ENCODE data around the gene POU4F2. TPM values are rescaled to one million over a fixed set of nuclear protein-coding genes. Genes with fewer than 3 reads are reported as not detected.
A peak's percentile ranks its signal among the peaks of the same experiment; 100 is the strongest.

Gene POU4F2, protein sequence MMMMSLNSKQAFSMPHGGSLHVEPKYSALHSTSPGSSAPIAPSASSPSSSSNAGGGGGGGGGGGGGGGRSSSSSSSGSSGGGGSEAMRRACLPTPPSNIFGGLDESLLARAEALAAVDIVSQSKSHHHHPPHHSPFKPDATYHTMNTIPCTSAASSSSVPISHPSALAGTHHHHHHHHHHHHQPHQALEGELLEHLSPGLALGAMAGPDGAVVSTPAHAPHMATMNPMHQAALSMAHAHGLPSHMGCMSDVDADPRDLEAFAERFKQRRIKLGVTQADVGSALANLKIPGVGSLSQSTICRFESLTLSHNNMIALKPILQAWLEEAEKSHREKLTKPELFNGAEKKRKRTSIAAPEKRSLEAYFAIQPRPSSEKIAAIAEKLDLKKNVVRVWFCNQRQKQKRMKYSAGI
- not detected for total RNA-seq
- not detected for polyA plus RNA-seq

DNA sequence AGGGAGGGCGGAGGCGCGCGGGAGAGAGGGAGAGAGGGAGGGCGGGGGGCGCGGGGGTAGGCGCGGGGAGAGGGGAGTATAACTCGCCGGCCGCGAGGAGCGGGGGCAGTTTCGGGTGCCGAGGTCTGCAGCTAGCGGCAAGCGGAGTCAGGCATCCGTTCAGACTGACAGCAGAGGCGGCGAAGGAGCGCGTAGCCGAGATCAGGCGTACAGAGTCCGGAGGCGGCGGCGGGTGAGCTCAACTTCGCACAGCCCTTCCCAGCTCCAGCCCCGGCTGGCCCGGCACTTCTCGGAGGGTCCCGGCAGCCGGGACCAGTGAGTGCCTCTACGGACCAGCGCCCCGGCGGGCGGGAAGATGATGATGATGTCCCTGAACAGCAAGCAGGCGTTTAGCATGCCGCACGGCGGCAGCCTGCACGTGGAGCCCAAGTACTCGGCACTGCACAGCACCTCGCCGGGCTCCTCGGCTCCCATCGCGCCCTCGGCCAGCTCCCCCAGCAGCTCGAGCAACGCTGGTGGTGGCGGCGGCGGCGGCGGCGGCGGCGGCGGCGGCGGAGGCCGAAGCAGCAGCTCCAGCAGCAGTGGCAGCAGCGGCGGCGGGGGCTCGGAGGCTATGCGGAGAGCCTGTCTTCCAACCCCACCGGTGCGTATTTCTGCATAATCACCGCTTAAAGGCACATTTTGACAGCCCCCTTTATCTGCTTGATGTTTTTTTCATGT lies at the start of gene POU4F2:
Gene POU4F2 (plus strand): TSS at position 108 of the 720 bp plus-strand sequence. CDS start 248 bp downstream, at position 356.
- peak within 1 kb of the TSS; percentile 15 for H3K4me3 ChIP-seq (ENCODE audit: low read depth, low read length)
- H3K4me1 ChIP-seq (ENCODE audit: insufficient read depth) = peaks cover 4% of the 10 kb centered on the region
- no peaks in the 10 kb centered on the region for H3K36me3 ChIP-seq (ENCODE audit: insufficient read depth)
- DNase-seq (ENCODE audit: extremely low spot score) = no peak
- H3K27ac ChIP-seq (ENCODE audit: low read depth) = no peak within 1 kb of the TSS
- under 1% methylated on average over 74 of the region's 74 CpGs for WGBS

DNA sequence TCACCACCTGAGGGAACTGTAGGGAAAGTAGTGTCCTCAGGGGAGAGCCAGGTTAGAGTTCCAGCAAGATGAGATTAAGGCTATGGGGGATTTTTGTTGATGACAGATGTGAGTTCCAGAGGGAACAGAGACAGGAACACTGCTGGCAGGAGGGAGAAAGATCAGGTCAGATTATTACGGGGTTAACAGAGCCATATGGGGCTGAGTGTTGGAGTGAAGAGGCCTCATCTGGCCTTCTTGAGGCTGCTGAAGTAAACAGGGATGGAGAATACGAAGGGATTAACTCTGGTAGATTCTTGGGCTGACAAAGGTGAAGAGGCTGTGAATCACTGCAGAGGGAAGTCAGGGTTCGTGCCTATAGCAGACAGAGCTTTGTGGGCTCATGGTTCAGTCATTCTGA lies 47.9 kb upstream of the POU4F2 start:
- Histone ChIP-seq H3K36me3 (ENCODE audit: insufficient read depth) (no peaks in the 10 kb centered on the region), H3K4me3 (ENCODE audit: low read depth, low read length) (no peak overlapping the region), H3K4me1 (ENCODE audit: insufficient read depth) (no peaks in the 10 kb centered on the region), H3K27ac (ENCODE audit: low read depth) (no peak overlapping the region)
- WGBS = 60% methylated on average over 3 of the region's 3 CpGs
- DNase-seq (ENCODE audit: extremely low spot score) = no peak

DNA sequence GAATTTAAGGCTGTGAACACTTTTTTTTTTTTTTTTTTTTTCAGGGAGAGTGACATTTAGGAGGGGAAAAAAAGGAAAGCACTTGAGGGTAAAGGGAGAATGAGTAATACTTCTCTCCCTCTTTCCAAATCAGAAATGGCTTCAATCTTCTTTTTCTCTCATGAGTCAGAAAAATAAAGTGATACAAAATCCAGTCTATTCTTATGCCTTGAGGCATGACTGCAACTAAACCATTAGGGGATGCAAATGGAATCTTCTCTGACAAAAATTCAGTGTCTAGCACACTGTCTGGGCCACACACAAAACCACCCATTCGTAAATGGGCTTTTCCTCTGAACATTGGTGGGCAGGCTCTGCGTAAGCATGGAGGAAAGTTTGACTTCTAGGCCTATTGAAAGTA lies 46.7 kb upstream of the POU4F2 start:
- WGBS = 74% methylated on average over 2 of the region's 2 CpGs
- no peaks in the 10 kb centered on the region for H3K4me1 ChIP-seq (ENCODE audit: insufficient read depth)
- no peak overlapping the region for H3K27ac ChIP-seq (ENCODE audit: low read depth)
- no peak overlapping the region for H3K4me3 ChIP-seq (ENCODE audit: low read depth, low read length)
- H3K36me3 ChIP-seq (ENCODE audit: insufficient read depth) = no peaks in the 10 kb centered on the region
- DNase-seq (ENCODE audit: extremely low spot score) = no peak

DNA sequence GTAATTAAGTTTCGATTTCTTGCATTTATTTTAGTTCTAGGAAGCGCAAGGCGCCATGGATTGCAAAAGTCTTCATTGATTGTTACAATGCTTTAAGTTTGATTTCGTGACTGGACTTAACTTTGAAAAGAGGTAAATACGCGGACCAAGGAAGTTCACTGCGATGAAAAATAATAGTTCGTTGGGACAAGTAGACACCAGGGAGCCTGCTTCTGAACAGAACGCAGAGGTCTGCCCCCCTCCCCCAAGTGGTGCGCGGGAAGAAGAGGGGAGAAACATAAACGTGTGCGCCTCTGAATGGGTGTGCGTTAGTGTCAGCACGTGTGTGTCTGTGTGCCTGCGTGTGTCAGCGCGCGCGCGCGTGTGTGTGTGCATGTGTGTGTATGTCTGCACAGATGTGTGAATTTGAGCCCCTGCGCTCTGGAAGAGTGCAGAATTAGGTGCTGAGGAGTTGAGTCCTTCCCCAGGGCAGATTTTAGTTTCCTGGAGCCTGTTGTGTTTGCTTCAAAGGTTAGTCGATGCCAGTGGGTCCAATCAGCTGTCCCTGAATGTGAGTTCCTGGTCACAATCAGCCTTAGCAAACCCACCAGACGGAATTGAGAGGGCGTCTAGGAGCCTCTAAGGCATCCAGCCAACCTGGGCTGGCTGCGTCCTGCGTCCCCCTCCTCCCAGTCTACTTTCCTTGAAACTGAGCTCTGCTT lies 5.8 kb upstream of the POU4F2 start:
- Histone ChIP-seq H3K4me3 (ENCODE audit: low read depth, low read length) (no peak overlapping the region), H3K27ac (ENCODE audit: low read depth) (no peak overlapping the region), H3K36me3 (ENCODE audit: insufficient read depth) (no peaks in the 10 kb centered on the region), H3K4me1 (ENCODE audit: insufficient read depth) (no peaks in the 10 kb centered on the region)
- DNase-seq (ENCODE audit: extremely low spot score) = no peak
- 12% methylated on average over 28 of the region's 28 CpGs for WGBS

DNA sequence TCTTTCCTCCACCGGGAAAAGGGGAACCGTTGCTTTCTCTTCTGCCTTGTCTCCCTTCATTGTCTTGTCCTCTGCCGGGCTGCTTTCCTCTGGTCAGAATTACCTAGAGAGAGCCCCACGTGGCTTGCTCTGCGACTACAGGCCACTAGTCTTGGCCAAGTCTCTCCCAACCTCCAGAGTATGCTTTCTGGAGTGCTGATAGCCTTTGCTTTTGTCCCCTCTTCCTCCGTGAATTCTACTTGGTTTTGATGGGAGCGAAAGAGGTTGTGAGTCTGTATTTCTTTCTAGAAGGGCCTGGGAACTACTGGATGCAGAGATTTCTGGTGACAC lies 5.3 kb upstream of the POU4F2 start:
- no peak overlapping the region for H3K27ac ChIP-seq (ENCODE audit: low read depth)
- DNase-seq (ENCODE audit: extremely low spot score) = no peak
- no peak overlapping the region for H3K4me3 ChIP-seq (ENCODE audit: low read depth, low read length)
- H3K4me1 ChIP-seq (ENCODE audit: insufficient read depth) = peaks cover under 1% of the 10 kb centered on the region
- no peaks in the 10 kb centered on the region for H3K36me3 ChIP-seq (ENCODE audit: insufficient read depth)
- WGBS = 4% methylated on average over 7 of the region's 7 CpGs

DNA sequence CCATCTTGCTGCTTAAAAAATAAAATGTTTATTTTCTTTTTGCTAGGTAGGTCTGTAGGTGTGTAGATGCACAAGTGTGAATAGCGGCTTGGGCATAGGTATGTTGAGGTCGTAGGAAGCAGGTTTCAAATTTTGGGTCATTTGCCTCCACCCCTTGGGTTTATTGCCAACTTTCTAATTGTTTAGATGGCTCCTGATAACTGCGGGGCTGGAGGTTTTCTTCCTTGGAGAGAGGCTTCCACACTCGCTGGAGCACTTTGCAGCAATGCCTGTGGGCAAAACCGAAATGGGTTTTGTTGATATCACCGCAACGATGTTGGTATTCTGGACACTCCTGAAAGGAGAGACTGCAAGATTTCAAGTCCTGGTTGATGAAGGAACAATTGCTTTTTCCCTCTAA lies 3.9 kb upstream of the POU4F2 start:
- Histone ChIP-seq H3K4me1 (ENCODE audit: insufficient read depth) (peaks cover 4% of the 10 kb centered on the region), H3K36me3 (ENCODE audit: insufficient read depth) (no peaks in the 10 kb centered on the region), H3K4me3 (ENCODE audit: low read depth, low read length) (no peak overlapping the region), H3K27ac (ENCODE audit: low read depth) (no peak overlapping the region)
- no peak for DNase-seq (ENCODE audit: extremely low spot score)
- 6% methylated on average over 7 of the region's 7 CpGs for WGBS

DNA sequence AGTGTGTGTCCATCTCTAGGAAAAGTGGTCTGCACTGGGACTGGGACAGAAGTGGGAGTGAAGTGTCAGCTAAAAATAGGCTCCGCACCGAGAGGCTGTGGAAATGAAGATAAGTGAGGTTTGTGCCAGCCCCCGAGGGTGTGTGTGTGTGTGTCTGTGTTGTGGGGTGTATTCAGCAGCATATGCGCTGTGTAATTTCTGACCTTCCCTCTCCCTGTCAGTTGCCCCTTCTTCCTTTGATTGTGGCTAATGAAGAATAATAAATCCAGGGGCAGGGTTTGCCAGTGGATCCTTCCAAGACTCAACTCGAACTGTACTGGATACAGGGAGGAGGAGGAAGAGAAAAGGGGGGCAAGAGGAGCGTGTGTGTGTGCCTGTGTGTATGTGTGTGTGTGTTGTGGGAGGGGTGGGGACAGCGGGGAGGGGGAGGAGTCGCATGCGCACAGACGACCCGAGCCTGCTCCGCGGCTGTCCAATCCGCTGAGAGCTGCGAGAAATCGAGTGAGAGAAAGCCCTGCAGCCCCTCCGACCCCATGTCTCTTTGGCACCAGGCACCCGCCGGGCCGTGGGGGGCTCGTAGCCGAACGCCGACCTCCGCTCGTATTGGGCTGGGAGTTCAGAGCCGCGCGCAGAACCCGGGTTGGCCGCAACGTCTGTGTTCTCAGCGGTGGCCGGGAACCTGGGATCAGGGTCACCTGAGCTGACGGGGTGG lies 916 bp upstream of the POU4F2 start:
- Histone ChIP-seq H3K4me1 (ENCODE audit: insufficient read depth) (peaks cover 4% of the 10 kb centered on the region), H3K4me3 (ENCODE audit: low read depth, low read length) (no peak overlapping the region)
- DNase-seq (ENCODE audit: extremely low spot score) = no peak

DNA sequence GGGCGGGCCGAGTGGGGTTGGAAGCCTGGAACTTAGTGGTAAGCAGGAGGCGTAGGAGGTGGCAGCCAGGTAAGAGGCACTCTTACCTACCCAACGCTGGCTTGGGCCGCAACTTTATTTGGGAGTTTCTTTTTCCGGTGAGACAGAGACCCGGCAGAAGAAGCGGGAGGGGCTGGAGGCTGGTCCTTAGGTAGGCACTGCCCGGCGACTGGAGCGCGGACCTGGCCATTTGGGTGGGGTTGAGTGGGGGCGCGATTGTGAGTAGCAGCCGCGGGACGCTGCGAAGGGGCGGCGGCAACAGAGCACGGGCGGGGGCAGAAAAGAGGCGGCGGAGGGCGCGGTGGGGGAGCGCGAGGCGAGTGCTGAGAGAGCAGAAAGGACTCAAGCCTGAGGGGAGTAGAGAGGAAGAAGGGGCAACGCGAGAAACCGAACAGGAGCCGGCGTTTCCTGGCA lies 334 bp upstream of the POU4F2 start:
- WGBS = 1% methylated on average over 34 of the region's 34 CpGs
- Histone ChIP-seq H3K4me1 (ENCODE audit: insufficient read depth) (peaks cover 4% of the 10 kb centered on the region), H3K36me3 (ENCODE audit: insufficient read depth) (no peaks in the 10 kb centered on the region), H3K4me3 (ENCODE audit: low read depth, low read length) (no peak overlapping the region), H3K27ac (ENCODE audit: low read depth) (no peak overlapping the region)
- no peak for DNase-seq (ENCODE audit: extremely low spot score)

More for the DNA sequence above, 916 bp upstream of the POU4F2 start:
- H3K27ac ChIP-seq (ENCODE audit: low read depth) = no peak overlapping the region
- WGBS = 1% methylated on average over 35 of the region's 35 CpGs
- H3K36me3 ChIP-seq (ENCODE audit: insufficient read depth) = no peaks in the 10 kb centered on the region

DNA sequence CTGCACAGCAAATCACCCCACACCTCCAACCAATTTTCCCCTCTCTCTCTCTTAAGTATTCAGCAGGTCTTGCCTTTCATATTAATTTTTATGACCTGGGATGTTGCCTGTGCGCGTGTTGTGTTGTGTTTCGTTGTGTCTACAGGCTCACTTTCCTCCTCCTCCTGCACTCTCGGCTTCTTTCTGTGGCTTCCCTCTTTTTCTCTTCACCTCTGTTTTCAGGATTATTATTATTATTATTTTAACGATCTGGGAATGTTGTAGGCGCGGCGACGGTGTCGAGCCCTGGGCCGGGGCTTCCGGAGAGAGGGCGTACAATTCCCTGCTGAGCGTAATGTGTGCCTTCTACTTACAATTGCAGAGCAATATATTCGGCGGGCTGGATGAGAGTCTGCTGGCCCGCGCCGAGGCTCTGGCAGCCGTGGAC lies 826 bp downstream of the POU4F2 start:
- Histone ChIP-seq H3K4me1 (ENCODE audit: insufficient read depth) (peaks cover 4% of the 10 kb centered on the region), H3K36me3 (ENCODE audit: insufficient read depth) (no peaks in the 10 kb centered on the region), H3K27ac (ENCODE audit: low read depth) (no peak overlapping the region), H3K4me3 (ENCODE audit: low read depth, low read length) (no peak overlapping the region)
- WGBS = 2% methylated on average over 20 of the region's 20 CpGs
- DNase-seq (ENCODE audit: extremely low spot score) = no peak

DNA sequence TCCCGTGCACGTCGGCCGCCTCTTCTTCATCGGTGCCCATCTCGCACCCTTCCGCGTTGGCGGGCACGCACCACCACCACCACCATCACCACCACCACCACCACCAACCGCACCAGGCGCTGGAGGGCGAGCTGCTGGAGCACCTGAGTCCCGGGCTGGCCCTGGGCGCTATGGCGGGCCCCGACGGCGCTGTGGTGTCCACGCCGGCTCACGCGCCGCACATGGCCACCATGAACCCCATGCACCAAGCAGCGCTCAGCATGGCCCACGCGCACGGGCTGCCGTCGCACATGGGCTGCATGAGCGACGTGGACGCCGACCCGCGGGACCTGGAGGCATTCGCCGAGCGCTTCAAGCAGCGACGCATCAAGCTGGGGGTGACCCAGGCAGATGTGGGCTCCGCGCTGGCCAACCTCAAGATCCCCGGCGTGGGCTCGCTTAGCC lies 1.4 kb downstream of the POU4F2 start:
- no peak overlapping the region for H3K4me3 ChIP-seq (ENCODE audit: low read depth, low read length)
- WGBS = 5% methylated on average over 46 of the region's 46 CpGs

DNA sequence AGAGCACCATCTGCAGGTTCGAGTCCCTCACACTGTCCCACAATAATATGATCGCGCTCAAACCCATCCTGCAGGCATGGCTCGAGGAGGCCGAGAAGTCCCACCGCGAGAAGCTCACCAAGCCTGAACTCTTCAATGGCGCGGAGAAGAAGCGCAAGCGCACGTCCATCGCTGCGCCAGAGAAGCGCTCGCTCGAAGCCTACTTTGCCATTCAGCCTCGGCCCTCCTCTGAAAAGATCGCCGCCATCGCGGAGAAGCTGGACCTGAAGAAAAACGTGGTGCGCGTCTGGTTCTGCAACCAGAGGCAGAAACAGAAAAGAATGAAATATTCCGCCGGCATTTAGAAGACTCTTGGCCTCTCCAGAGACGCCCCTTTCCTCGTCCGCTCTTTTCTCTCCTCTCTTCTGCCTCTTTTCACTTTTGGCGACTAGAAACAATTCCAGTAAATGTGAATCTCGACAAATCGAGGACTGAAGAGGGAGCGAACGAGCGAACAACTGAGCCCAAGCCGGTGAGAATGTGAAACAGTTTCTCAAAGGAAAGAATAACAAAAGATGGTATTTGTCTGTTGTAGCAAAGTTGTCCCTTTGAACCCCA lies 1.9 kb downstream of the POU4F2 start:
- Histone ChIP-seq H3K4me1 (ENCODE audit: insufficient read depth) (peaks cover 4% of the 10 kb centered on the region), H3K36me3 (ENCODE audit: insufficient read depth) (no peaks in the 10 kb centered on the region), H3K27ac (ENCODE audit: low read depth) (no peak overlapping the region), H3K4me3 (ENCODE audit: low read depth, low read length) (no peak overlapping the region)
- 2% methylated on average over 37 of the region's 37 CpGs for WGBS
- DNase-seq (ENCODE audit: extremely low spot score) = no peak

More for the DNA sequence above, 1.4 kb downstream of the POU4F2 start:
- Histone ChIP-seq H3K27ac (ENCODE audit: low read depth) (no peak overlapping the region), H3K4me1 (ENCODE audit: insufficient read depth) (peaks cover 4% of the 10 kb centered on the region), H3K36me3 (ENCODE audit: insufficient read depth) (no peaks in the 10 kb centered on the region)
- DNase-seq (ENCODE audit: extremely low spot score) = no peak

DNA sequence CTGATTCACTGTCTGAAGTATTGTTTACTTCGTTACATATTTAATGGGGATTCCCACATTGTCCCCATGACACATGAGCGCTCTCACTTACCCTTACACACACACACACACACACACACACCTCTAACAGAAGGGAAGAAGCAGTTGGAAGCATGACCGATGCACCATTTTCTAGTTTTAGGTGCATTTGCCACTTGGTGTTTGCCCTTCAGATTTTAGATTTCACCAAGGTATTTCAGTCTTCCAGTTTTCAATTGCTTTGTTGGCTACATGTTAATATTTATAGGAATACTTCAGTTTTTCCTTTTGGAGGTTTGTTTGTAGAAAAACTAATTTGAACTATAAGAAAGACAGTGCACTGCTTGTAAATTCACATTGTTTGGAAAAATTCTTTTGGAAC lies 3.1 kb downstream of the POU4F2 start:
- WGBS = 5% methylated on average over 3 of the region's 3 CpGs
- no peak for DNase-seq (ENCODE audit: extremely low spot score)
- Histone ChIP-seq H3K36me3 (ENCODE audit: insufficient read depth) (no peaks in the 10 kb centered on the region), H3K27ac (ENCODE audit: low read depth) (no peak overlapping the region), H3K4me3 (ENCODE audit: low read depth, low read length) (no peak overlapping the region), H3K4me1 (ENCODE audit: insufficient read depth) (peaks cover 4% of the 10 kb centered on the region)
